GM18499 (cell line): ENCODE results near the gene SLIT1.

Experiments used
- ATAC-seq: cut with Tn5 transposase; IDR thresholded peaks from one replicate; pipeline ENCODE4 v1.9.1; 2021; ENCODE audit warnings: moderate number of reproducible peaks; ENCODE audit not compliant: insufficient read depth, unreplicated experiment

The SLIT1 gene

GRCh38 chr10:97069576-97070362 lies 116.0 kb downstream of the SLIT1 start:
- no peak for ATAC-seq

- no peak for ATAC-seq
Measured at GRCh38 chr10:97069026-97069425, 116.7 kb downstream of the SLIT1 start.

- no peak for ATAC-seq
Measured at GRCh38 chr10:97067716-97068391, 117.9 kb downstream of the SLIT1 start.

DNA sequence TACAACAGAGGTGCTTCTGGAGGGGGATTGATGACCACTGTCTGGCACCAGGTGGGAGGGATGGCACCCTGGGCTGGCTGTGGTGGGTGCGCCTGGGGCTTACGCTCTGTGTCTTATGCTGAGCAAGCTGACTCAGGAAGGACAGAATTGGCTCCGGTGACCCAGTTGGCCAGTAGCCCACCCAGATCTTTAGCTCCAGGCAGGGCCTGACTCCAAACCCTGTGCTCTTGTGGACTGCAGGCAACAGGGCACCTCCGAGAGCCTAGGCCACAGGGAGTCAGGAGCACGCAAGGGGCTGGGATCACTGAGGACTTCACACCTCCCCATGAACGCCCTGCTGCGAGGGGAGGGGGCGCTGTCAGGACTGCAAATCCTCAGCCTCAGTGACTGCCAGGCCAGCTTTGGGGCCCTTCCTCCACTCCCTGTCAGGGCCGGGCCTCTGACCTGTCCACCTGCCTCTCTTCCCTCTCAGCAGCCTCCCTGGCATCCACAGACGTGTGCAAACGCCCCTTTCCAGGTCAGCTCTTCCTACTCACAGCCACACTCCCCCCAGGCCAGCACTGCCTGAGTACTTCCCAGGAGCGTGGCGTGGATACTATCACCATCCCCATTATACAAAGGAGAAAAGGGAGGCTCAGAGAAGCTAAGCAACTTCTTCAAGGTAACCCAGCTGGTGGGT lies 118.7 kb downstream of the SLIT1 start:
- no peak for ATAC-seq

DNA sequence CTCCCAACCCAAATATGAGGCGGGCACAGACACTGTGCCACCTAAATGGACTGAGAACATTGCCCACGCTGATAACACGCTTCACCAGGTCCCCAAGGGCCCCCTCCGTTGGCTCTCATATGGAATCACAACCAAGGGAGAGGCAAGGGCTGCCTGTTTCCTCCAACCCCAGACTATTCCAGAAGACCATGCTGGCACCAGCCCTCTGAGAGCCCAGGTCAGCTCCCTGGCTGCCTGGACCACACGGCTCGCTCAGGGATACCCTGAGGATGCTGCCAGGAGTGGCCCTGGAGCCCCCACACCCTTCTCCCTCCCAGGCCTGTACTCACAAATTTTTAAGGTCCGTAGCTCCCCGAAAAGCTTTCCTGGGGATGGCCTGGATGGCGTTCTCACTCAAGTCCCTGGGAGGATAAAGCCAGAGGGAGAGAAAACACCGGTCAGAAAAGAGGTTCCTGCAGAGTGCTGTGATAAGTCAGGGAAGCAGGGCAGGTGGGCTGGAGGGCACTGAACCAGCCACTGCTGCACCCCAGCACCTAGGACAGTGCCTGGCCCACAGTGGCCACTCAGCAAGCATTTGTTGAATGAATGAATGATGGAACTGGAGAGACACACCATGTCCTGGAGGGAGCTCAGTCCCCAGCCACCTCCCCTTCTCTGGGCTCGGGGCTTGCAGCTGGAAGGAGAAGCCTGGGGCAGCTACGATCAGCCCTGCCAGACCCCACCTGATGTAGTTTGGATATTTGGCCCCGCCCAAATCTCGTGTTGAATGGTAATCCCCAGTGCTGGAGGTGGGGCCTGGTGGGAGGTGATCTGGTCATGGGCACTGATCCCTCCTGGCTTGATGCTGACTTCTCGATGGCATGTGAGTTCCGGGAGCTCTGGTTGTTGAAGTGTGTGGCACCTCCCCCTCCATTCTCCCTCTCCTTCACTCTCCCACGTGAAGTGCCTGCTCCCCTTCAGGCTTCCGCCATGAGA lies 119.8 kb downstream of the SLIT1 start:
- ATAC-seq: no peak

- no peak for ATAC-seq
Measured at GRCh38 chr10:97065128-97065527, 120.6 kb downstream of the SLIT1 start.

DNA sequence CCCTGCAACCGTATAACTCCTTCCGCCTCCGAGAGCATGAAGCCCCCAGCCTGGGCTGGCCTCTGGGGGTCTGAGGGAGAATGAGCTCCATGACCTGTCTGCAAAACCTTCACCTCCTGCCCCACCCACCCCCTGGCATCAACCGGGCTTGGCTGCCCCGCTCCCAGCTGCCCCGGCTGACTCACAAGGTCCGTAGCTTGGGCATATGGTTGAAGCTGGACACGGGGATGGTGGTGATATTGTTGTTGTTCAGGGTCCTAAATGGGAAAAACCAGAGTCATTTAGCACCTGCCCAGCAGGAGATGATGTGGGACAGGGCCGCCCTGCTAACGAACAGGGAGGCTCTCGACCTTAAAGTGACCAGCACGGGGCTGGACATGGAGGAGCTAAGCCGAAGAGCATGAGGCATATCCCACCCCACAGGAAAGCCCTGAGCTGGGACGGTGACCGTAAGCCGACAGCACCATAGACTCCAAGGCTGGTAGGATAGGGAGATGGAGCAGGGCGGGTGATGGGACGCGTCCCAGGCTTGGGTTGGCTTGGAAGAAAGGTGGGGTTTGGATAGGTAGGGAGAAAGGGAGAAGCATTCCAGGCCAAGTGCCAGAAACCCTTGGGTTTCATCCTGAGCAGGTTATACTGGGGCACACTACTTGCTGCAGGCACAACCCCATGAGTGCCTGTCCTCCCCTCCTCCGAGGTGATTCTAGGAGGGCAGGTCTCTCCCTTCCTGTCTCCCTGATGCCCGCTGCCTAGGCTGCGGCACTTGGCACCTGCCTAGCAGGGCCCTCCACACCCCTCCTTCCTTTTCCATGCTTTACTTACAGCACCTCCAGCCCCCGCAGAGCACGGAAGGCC lies 121.5 kb downstream of the SLIT1 start:
- no peak for ATAC-seq

GRCh38 chr10:97063271-97063982 lies 122.3 kb downstream of the SLIT1 start:
- no peak for ATAC-seq

GRCh38 chr10:97062456-97062855 lies 123.3 kb downstream of the SLIT1 start:
- no peak for ATAC-seq

DNA sequence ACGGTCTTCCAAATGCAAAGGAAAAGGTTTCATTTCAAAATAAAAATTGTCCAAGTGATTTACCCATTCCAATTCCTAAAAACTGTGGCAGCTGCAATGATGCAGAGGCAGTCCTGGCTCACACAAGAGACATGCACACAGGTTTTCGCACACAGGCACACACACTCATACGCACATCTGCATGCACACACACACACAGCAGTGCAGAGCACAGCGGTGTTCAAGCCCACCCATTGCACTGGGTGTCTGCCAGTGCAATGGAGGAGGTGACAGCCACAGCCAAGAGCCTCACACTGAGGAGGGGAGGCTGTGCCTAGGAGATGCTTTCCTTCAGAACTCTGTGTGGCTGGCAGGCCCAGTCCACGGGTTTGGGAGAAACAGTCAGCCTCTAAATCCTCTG lies 123.7 kb downstream of the SLIT1 start:
- no peak for ATAC-seq

GRCh38 chr10:97061423-97061822 lies 124.3 kb downstream of the SLIT1 start:
- no peak for ATAC-seq

DNA sequence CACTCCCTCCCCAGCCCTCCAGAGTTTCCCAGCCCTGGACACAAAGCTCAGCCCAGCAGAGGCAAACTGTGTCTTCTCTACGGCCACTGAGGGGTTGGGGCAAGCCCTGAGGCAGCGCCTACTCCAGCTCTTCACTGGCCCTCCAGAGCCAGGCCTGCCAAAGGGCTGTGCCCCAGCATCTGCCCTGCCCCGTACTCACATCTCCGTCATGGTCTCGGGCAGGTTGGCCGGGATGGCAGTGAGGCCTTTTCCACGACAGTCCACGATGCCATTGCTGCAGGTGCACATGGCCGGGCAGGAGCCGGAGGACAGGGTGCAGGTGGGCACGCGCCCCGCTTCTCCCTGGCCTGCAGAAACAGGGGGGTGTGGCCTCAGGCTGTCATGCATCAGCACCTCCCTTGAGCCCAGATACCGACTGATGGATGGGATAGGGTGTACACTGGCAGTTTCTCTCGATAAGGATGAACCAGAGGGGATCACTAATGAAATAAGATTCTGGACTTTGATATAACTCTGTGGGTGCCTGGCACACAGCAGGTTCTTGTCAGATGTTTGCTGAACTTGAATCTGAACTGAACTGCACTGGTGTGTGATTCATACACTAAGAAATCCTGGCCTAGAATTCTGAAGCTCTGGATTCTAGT lies 125.2 kb downstream of the SLIT1 start:
- ATAC-seq: no peak

GRCh38 chr10:97059872-97060205 lies 125.9 kb downstream of the SLIT1 start:
- no peak for ATAC-seq

- no peak for ATAC-seq
Measured at GRCh38 chr10:97059006-97059871, 126.5 kb downstream of the SLIT1 start.

DNA sequence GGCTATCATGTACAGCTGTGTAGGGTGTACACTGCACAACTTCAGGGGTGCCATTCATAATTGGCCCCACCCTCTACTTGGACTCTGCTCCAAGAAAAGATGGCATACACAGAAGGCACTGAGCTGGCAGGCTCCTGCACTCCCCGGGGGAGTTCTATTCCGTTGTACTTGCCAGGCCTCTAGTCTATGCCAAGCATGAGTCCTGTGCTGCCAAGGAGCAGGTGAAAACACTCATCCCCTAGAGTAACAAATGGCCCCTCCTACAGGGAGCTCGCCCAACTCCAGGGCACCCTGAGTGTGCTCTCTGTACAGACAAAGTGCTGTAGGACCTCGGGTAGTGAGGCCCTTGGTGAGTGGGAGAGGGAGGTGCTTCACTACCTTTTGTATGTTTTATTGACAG lies 127.2 kb downstream of the SLIT1 start:
- no peak for ATAC-seq

DNA sequence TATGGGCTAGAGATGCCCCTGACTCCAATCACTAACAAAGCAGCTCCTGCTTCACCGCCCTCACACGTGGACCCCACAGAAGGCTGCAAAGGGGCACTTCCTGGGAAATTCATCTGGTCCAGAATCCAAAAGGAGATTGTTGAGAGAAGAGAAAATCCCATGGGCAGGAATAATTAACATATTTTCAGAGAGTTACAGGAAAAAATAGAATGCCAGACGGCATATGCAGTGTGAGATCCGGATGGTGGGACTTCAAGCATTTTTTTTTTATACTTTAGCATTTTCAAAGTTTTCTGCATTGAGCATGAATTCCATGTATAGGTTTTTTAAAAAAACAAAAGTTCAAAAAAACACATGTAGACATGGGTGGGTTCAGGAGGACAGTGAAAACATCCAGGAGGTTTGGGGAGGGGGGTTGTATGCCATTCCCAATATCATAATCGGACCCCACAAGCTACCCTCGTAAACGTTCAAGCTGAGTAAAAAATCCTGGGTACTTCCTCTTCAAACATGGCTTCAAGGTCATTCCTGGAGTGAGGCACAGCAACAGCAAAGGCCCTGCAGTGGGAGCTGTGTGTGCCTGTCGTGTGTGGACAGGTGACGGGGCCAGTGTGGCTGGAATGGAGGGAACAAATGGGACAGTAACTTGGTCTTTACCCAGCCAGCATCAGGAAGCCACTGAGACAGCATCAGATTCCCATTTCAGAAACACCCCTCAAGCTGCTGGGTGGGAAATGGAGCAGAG lies 128.1 kb downstream of the SLIT1 start:
- ATAC-seq: no peak
